ENCODE results near the gene RIN2.

The RIN2 gene

DNA sequence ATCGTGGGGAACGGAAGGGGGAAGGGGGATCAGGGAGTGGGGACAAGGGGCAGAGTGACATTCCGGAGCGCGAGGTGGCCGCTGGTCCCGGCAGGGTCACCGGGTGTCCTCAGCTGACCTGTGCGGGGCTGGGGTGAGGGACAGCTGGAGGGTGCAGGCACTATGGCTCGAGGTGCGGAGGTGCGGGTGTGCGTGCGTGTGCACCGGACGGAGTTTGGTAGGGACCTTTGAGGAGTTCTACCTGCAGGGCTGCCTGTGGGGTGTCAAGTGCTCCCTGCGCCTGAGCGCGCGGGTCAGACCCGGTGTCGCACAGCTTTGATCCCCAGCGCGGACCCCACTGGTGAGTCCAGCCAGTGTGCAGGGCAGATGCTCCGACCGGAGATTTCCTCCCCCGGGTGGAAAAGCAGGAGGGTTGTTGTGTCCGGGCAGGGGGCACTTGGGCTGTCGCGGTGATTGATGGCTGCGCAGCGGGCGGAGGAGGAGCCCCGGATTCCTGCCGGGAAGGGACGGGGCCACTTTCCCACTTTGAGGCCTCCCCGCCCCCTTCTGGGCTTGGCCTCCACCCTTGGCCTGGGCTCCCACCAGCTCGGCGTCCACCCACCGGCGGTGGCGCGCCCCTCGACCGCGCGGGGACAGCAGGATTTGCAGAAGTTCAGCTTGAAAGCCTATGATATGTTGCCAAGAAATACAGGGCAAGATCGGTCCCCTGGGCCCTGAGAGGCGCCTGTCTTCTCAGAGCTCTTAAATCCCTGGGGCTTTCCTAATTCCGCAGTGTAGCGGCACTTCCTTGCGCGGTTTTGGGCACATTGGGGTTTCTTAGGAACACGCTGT, 658 bp downstream of the RIN2 start:
- DNase-seq (ENCODE audit: low read depth in 1 of 2, low spot score in 1 of 2), result peak; percentile 34 to 81
- in situ Hi-C loops (cut with HindIII; ENCODE audit: low pct_unique_long_range_greater_than_20kb, low sequenced_read_pairs), result no loop called here
- no peak for TF ChIP-seq JUND (IDR thresholded peaks at IDR 0.05; ENCODE audit: low read depth)

DNA sequence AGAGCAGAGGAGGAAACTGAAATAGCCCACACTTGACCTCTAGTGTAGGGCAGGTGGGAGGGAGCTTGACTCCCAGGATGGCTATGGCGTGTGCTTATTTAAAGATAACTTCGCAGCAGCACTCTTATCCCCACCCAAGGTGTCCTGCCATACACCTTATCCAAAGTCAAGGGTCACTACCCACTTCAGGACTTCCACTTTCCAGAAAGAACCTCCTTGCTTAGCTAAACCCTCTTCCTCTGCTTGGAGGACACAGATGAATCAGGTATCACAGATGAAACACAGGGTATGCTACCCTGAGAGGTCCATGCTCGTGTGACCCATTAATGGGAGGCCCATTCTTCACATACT, 2.3 kb downstream of the RIN2 start:
- in situ Hi-C loops (cut with HindIII; ENCODE audit: low pct_unique_long_range_greater_than_20kb, low sequenced_read_pairs), result no loop called here
- TF ChIP-seq JUND (IDR thresholded peaks at IDR 0.05; ENCODE audit: low read depth), result no peak
- DNase-seq (ENCODE audit: low read depth in 1 of 2, low spot score in 1 of 2), result no peak

DNA sequence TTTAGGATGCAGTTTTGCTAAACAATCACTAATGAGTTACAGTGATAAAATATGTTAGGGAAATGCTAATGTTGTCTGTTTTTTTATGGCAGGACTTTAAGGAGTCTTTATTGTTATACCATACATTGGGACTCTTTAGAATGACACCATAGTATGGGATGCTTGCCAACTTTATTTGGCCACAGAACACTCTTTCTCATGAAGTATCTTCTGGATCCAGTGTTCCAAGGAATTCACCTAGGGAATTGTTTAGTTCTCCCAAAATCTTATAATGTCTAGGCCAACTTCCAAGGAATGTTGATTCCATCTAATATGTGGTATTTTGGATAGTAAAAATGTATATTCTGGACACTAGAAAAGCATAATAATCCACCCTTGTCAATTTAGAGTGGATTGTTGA, 3.3 kb downstream of the RIN2 start:
- in situ Hi-C loops (cut with HindIII; ENCODE audit: low pct_unique_long_range_greater_than_20kb, low sequenced_read_pairs), result no loop called here
- no peak for DNase-seq (ENCODE audit: low read depth in 1 of 2, low spot score in 1 of 2)
- no peak for TF ChIP-seq JUND (IDR thresholded peaks at IDR 0.05; ENCODE audit: low read depth)

DNA sequence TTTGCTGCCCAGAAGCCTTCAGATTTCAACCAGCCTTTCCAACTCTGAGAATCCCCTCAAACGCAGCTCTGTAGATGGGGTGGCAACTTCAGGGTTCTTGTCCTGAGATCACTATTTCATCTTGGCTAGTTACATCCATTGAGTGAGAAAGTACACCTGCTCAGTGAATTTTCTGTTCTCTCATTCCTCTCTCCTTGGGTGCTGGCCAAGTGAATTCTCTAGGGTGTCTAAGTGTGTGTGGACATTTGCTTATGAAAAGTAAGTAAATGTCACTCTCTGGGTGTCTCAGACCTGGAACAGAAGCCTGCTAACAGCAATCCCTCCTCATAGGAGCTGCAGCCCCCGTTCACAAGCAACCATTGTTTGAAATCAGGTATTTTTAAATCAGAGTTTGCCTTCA, 3.8 kb downstream of the RIN2 start:
- DNase-seq (ENCODE audit: low read depth in 1 of 2, low spot score in 1 of 2), result peak in 1 of 2 experiments; percentile 62
- TF ChIP-seq JUND (IDR thresholded peaks at IDR 0.05; ENCODE audit: low read depth), result no peak

DNA sequence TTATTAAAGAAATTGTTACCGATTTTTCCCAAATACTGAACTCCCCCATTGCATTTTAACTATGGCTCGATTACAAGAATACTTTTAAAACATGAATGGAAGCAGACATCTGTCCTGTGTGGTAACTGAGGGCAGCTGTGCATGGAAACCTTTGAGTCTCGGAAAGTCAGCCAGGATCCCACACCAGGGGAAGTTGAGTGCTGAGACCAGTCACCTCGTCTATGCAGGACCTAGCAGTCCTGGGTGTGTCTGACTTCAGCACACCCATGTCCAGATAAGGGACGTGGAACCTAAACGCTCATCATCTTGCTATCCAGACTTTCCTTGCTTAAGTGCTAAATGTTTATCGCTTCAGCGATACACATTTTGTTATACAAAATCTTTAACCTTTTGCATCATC, 6.1 kb downstream of the RIN2 start:
- DNase-seq (ENCODE audit: low read depth in 1 of 2, low spot score in 1 of 2), result no peak
- TF ChIP-seq JUND (IDR thresholded peaks at IDR 0.05; ENCODE audit: low read depth), result no peak
- in situ Hi-C loops (cut with HindIII; ENCODE audit: low pct_unique_long_range_greater_than_20kb, low sequenced_read_pairs), result no loop called here

More for the DNA sequence above, 3.8 kb downstream of the RIN2 start:
- in situ Hi-C loops (cut with HindIII; ENCODE audit: low pct_unique_long_range_greater_than_20kb, low sequenced_read_pairs), result no loop called here

DNA sequence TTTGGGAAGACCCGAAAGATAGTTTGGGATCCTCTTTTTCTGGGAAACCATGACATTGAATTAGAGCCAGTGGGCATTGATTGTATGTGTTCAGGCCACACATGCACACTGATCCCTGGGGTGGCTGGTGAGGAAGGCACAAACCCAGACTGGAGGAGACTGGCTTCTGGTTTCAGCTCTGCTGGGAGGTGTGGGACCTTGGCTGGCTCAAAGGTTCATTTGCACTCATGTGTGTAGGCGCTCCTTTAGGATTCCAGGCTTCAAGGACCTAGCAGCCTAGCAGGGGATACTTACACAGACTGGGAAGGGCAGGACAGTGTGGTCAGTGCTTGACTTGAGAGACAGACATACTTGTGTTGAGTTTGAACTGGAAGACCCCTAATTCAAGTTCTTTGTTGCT, 7.2 kb downstream of the RIN2 start:
- in situ Hi-C loops (cut with HindIII; ENCODE audit: low pct_unique_long_range_greater_than_20kb, low sequenced_read_pairs), result no loop called here
- no peak for TF ChIP-seq JUND (IDR thresholded peaks at IDR 0.05; ENCODE audit: low read depth)
- DNase-seq (ENCODE audit: low read depth in 1 of 2, low spot score in 1 of 2), result no peak

DNA sequence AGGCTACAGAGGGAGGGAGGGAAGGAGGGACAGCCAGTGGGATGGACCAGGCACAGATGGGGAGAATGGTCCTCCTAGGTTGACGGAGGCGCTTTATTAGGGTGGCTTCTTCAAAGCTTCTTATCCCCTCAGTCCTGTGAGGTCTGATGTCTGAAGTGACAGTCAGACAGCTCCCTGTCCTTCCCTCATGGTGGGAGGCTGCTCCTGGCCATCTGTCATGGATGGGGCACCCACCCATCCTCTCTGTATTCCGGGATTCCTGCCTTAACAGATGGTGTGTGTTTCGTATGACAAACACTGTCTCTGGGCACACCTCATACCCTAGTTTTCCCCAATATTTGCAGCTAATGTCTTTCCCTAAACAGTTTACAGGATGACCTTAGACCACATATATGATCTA, 7.9 kb downstream of the RIN2 start:
- in situ Hi-C loops (cut with HindIII; ENCODE audit: low pct_unique_long_range_greater_than_20kb, low sequenced_read_pairs), result no loop called here
- no peak for DNase-seq (ENCODE audit: low read depth in 1 of 2, low spot score in 1 of 2)
- TF ChIP-seq JUND (IDR thresholded peaks at IDR 0.05; ENCODE audit: low read depth), result no peak

DNA sequence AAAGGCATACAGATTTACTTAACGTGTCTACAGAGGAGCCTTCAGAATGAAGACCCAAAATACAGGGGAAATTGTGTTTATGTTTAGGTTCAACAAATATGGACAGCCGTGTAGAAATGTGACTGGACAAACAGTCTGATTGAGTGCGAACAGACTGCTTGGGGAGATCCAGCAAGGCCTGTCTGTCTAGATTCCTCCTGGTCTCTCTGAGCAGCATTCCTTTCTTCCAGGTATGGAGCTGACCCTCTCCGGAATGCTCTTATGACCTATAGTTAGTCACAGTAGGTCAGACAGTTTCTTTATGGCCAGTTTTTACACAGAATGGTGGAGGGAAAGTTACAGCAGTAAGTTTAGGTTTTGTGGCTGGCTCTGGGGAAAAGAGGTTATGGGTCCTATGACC, 9.0 kb downstream of the RIN2 start:
- TF ChIP-seq JUND (IDR thresholded peaks at IDR 0.05; ENCODE audit: low read depth), result peak; percentile 78
- in situ Hi-C loops (cut with HindIII; ENCODE audit: low pct_unique_long_range_greater_than_20kb, low sequenced_read_pairs), result no loop called here

DNA sequence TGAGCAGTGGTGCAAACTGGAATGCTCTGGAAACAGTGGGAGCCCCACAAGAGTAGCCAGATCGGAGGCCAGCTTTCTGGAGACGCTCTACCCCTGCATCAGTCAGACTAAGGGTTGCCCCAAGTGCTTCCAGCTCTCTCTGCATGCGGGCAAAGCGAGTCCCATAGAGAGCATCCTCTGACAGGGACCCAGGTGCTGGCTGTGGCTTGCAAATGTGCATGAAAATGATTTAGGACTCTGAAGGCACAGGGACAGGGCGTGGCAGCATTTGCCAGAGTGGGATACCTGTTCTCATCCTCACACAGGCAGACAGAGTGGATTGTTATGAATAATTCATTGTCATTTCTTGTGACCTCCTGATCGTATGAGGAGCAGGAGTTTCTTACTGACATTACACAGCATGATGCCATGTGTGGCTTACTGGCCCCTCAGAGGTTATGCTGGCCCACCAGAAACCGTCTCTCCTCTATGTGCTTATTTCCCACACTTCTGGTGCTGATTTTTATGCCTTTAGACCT, 10.3 kb downstream of the RIN2 start:
- in situ Hi-C loops (cut with HindIII; ENCODE audit: low pct_unique_long_range_greater_than_20kb, low sequenced_read_pairs), result no loop called here
- TF ChIP-seq JUND (IDR thresholded peaks at IDR 0.05; ENCODE audit: low read depth), result no peak
- DNase-seq (ENCODE audit: low read depth in 1 of 2, low spot score in 1 of 2), result no peak

More for the DNA sequence above, 9.0 kb downstream of the RIN2 start:
- peak; percentile 44 to 98 for DNase-seq (ENCODE audit: low read depth in 1 of 2, low spot score in 1 of 2)

DNA sequence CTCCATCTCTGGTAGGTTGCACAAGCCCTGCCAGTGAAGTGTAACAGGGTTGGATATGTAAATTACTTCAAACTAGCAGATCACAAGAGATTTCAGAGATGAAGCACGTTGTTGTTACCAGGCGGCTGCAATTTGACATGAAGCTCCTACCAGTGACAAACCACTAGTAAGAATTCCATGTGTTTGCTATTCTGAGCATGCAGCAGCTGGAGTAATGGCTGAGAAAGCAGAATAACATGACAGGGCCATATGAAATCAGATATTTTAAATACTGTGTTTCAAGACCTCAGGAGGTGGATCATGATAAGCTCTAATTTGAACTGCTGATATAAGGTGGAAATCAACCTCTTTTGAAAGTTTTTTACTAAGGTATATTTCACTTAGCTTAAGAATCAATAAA, 11.4 kb downstream of the RIN2 start:
- no peak for TF ChIP-seq JUND (IDR thresholded peaks at IDR 0.05; ENCODE audit: low read depth)
- DNase-seq (ENCODE audit: low read depth in 1 of 2, low spot score in 1 of 2), result no peak
- in situ Hi-C loops (cut with HindIII; ENCODE audit: low pct_unique_long_range_greater_than_20kb, low sequenced_read_pairs), result no loop called here

DNA sequence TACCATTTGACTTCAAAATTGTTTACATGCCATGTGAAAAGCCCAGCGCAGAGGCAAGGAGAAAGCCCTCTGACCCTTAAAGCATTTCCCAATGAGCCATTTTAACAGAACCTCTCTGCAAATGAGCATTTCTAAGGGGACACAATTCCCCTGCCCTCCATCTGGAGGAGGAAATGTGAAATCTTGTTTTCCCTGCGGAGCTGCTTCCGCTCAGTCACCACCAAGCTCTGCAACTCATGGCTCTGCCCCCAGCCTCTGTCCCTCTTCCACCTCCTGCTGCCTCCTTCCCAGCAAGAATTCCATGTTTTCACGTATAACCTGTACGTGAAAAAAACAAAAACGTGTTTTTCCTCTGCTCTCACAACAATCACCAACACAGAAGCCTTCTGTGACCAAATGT, 12.3 kb downstream of the RIN2 start:
- in situ Hi-C loops (cut with HindIII; ENCODE audit: low pct_unique_long_range_greater_than_20kb, low sequenced_read_pairs), result no loop called here
- no peak for DNase-seq (ENCODE audit: low read depth in 1 of 2, low spot score in 1 of 2)

DNA sequence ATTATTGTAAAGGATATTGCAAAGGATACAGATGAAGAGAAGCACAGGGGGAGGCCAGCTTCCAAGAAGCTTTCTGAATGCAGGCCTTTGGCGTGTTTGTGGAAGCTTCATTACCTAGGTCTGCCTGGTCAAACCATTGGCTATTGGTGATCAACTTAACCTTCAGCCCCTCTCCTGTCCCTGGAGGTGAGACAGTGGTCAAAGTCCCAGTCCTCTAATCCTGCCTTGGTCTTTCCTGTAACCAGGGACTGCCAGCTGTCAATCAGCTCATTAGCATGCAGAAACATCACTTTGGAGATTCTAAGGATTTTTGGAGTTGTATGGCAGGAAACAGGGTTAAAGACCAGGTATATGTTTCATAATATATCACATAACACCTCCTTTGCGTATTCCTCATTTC, 13.0 kb downstream of the RIN2 start:
- DNase-seq (ENCODE audit: low read depth in 1 of 2, low spot score in 1 of 2), result no peak
- no peak for TF ChIP-seq JUND (IDR thresholded peaks at IDR 0.05; ENCODE audit: low read depth)
- in situ Hi-C loops (cut with HindIII; ENCODE audit: low pct_unique_long_range_greater_than_20kb, low sequenced_read_pairs), result no loop called here

More for the DNA sequence above, 12.3 kb downstream of the RIN2 start:
- TF ChIP-seq JUND (IDR thresholded peaks at IDR 0.05; ENCODE audit: low read depth), result no peak

DNA sequence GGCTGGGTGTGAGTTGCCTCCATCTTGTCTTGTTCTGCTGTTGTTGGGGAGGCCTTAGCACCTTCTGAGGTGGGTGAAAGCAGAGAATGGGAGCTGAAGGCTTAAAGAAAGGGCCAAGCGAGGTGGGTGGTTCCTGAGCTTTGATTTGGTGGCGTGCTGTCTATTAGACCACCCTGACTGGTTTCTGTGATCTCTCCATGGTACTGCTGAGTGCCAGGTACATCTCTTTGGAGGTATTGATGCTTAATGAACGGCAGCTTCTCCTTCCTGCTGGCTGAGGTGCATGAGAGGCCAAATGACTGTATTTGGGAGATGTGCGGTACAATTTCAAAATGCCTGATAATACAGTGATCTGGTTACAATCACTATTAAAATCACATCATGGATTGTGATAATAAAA, 15.4 kb downstream of the RIN2 start:
- in situ Hi-C loops (cut with HindIII; ENCODE audit: low pct_unique_long_range_greater_than_20kb, low sequenced_read_pairs), result no loop called here
- no peak for DNase-seq (ENCODE audit: low read depth in 1 of 2, low spot score in 1 of 2)
- no peak for TF ChIP-seq JUND (IDR thresholded peaks at IDR 0.05; ENCODE audit: low read depth)

Measured in T47D (cell line).